Gastroesophageal sphincter (tissue), 4 donors: ENCODE measurements around the gene AATF. TPM values are rescaled to one million over a fixed set of nuclear protein-coding genes. Genes with fewer than 3 reads are reported as not detected.

Experiments used
- ATAC-seq: fragments of 150-250 bp; one replicate; pipeline ENCODE4 v1.9.1; 2016; ENCODE audit warnings: mild to moderate bottlenecking, moderate library complexity
- H3K27ac ChIP-seq, 4 donors: fragments of 200-600 bp; sonication (generic) in 3 of 4; 1 replicate in 3 of 4; 2 replicates in 1 of 4; pipeline ENCODE4 v1.5.1; 2016 to 2019
- H3K27me3 ChIP-seq: fragments of 200-600 bp; sonication (generic); one replicate; pipeline ENCODE4 v1.5.1; 2019
- H3K36me3 ChIP-seq, 2 donors: fragments of 200-600 bp; sonication (generic); one replicate each; pipeline ENCODE4 v1.5.1; 2019; ENCODE audit warnings: control low read depth in 1 of 2
- H3K4me1 ChIP-seq, 3 donors: fragments of 200-600 bp; sonication (generic); 1 replicate in 2 of 3; 2 replicates in 1 of 3; pipeline ENCODE4 v1.5.1; 2016 to 2019; ENCODE audit warnings: control low read depth in 2 of 3
- H3K4me3 ChIP-seq, 2 donors: fragments of 200-600 bp; sonication (generic); one replicate each; pipeline ENCODE4 v1.5.1; 2019; ENCODE audit warnings: mild to moderate bottlenecking in 1 of 2, moderate library complexity in 1 of 2
- H3K9me3 ChIP-seq, 3 donors: fragments of 200-600 bp; sonication (generic); one replicate each; pipeline ENCODE4 v1.5.1; 2017 to 2019; ENCODE audit warnings: control low read depth in 2 of 3
- CTCF ChIP-seq, 4 experiments: fragments of 200-600 bp in 2 of 4; fragments of 450-650 bp in 2 of 4; sonication (generic) in 1 of 4; IDR thresholded peaks; one replicate each; pipeline ENCODE4 v1.5.1; 2017 to 2019; ENCODE audit warnings: antibody characterized with exemption in 4 of 4, mild to moderate bottlenecking in 2 of 4, moderate library complexity in 2 of 4
- EP300 ChIP-seq: sonication (generic); formaldehyde crosslinking; IDR thresholded peaks from one replicate; pipeline ENCODE4 v1.6.1; 2017; ENCODE audit warnings: antibody characterized with exemption, mild to moderate bottlenecking
- POLR2A ChIP-seq, 2 donors: fragments of 450-650 bp; IDR thresholded peaks; one replicate each; pipeline ENCODE4 v1.6.1; 2017; ENCODE audit warnings: antibody characterized with exemption in 2 of 2, mild to moderate bottlenecking in 2 of 2, moderate library complexity in 1 of 2
- POLR2AphosphoS5 ChIP-seq: sonication (generic); formaldehyde crosslinking; IDR thresholded peaks from one replicate; pipeline ENCODE4 v1.6.1; 2017; ENCODE audit warnings: antibody characterized with exemption
- WGBS, 2 donors: methylation state at CpG; one replicate each; pipeline ENCODE4 v1.1.5; 2018; ENCODE audit warnings: low coverage in 1 of 2; 5-methylcytosine and 5-hydroxymethylcytosine counted together
- total RNA-seq, 4 donors: library from RNA; depleted of rRNA; stranded (reverse); fragments of >200 nt; gene quantifications; one replicate each; pipeline ENCODE4 v1.1.0, GENCODE V29; 2016

AATF gene
- total RNA-seq, 4 donors from 2014 or later = 36.1 to 45.1 (median 38.5) TPM

- peaks cover 100% of the 10 kb centered on the region for H3K27me3 ChIP-seq
- H3K4me3 ChIP-seq = no peak overlapping the region
- TF ChIP-seq EP300 (no peak), CTCF (IDR thresholded peaks at IDR 0.05) (no peak), POLR2AphosphoS5 (no peak), POLR2A (IDR thresholded peaks at IDR 0.05) (no peak)
- H3K27ac ChIP-seq = no peak overlapping the region
- H3K9me3 ChIP-seq = no peaks in the 10 kb centered on the region
- WGBS, 2 donors = 0 to 5% methylated on average over 1 to 4 of the region's 25 CpGs
- no peak for ATAC-seq
- no peaks in the 10 kb centered on the region for H3K36me3 ChIP-seq
- H3K4me1 ChIP-seq = peaks cover 0 to 90% (median 59%) of the 10 kb centered on the region in 3 donors
These were observed 10.1 kb upstream of the AATF start for GRCh38 chr17:36938566-36939051.

DNA sequence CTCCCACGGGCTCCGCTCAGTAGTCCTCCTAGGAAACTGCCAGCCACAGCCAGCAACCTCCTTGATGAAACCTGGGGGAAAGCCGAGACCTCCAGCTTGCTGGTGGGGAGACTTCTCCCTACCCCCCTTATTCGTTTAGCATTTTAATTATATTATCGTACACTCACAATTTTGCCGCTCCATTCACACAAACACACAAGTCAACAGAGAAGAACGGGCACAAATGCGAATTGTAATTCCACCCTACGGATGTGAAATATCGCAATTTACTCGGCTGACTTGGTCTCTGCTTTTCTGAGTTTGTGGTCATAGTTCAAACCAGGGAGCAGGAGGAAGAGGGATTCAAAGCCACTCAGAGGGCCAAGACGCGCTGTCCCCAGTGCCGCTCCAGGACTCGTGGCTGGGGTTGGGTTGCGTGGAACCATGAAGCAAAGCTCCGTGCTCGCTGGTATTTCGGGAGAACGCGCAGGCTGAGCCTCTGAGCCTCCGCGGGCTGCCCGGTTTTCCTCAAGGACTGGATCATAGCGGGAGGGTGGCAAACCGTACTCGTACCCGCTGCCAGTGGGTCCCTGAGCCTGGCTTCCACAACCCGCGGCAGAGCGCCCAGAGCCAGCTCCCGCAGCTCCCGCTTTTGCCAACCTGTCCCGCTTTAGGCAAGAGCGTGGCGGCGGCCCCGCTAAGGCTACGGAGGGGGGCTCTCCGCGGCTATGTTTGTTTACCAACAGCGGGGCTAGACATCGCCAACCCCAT, 9.5 kb upstream of the AATF start:
- Histone ChIP-seq H3K4me1 (peaks cover 0 to 83% (median 52%) of the 10 kb centered on the region in 3 donors), H3K27me3 (peaks cover 100% of the 10 kb centered on the region), H3K9me3 (no peaks in the 10 kb centered on the region), H3K27ac (no peak overlapping the region), H3K36me3 (no peaks in the 10 kb centered on the region), H3K4me3 (no peak overlapping the region)
- ATAC-seq = no peak
- TF ChIP-seq POLR2A (IDR thresholded peaks at IDR 0.05) = no peak
- TF ChIP-seq EP300 = no peak
- TF ChIP-seq CTCF (IDR thresholded peaks at IDR 0.05) = no peak
- TF ChIP-seq POLR2AphosphoS5 = no peak
- WGBS, 2 donors = 13 to 20% methylated on average over 1 to 9 of the region's 43 CpGs

DNA sequence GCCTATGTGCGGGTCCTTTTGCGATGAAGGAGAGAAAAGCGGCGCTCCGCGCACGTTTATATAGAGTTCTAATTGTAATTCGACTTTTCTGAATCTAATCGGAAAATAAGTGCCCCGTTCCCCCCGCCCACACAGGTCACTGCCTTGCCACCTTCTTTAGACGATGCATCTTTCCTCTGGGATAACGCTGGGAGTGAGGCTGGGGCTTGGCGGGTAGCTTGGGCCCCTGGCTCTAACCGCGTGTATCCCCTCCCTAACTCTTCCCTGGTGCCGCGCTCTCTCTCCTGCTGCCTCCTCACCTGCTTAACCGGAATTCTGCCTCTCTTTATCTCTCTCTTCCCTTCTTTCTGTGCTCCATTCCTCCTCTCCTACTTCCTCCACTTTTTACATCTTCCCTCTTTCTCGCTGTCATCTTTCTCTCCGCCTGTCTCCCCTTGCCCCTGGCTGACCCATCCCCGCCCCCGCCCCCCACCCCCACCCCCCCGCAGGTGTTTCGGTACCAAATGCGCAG, 8.9 kb upstream of the AATF start:
- TF ChIP-seq POLR2A (IDR thresholded peaks at IDR 0.05) = no peak
- no peak for TF ChIP-seq CTCF (IDR thresholded peaks at IDR 0.05)
- TF ChIP-seq POLR2AphosphoS5 = no peak
- TF ChIP-seq EP300 = no peak
- ATAC-seq = no peak
- Histone ChIP-seq H3K4me3 (no peak overlapping the region), H3K36me3 (no peaks in the 10 kb centered on the region), H3K4me1 (peaks cover 0 to 77% (median 46%) of the 10 kb centered on the region in 3 donors), H3K27ac (no peak overlapping the region), H3K9me3 (no peaks in the 10 kb centered on the region), H3K27me3 (peaks cover 100% of the 10 kb centered on the region)
- WGBS, 2 donors = 8 to 11% methylated on average over 17 to 20 of the region's 26 CpGs

DNA sequence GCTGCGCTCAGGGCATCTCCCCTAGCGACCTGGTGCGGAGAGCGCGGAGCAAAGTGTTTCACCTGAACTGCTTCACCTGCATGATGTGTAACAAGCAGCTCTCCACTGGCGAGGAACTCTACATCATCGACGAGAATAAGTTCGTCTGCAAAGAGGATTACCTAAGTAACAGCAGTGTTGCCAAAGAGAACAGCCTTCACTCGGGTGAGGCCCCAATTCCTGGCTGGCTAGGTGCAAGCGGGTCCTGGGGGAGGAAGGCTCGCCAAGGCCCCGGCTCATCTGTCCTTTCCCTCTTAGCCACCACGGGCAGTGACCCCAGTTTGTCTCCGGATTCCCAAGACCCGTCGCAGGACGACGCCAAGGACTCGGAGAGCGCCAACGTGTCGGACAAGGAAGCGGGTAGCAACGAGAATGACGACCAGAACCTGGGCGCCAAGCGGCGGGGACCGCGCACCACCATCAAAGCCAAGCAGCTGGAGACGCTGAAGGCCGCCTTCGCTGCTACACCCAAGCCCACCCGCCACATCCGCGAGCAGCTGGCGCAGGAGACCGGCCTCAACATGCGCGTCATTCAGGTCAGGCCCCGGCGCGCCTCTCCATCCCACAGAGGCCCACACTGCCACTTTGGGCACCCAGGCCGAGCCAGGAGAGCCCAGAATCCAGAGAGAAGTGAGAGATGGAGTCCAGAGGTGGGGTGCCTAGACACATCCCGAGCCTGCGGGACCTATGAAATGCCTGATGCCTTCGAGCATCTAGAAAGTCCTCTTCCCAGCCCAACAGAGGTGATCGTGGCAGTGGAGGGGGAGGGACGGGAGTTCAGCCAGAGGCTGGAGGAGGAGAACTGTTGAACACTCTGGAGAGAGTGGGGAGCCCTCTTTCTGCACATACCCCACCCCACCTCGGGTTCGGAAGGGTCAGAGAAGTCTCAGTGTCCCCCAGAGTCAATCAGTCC, 8.2 kb upstream of the AATF start:
- H3K4me3 ChIP-seq = no peak overlapping the region
- H3K9me3 ChIP-seq = no peaks in the 10 kb centered on the region
- no peak for TF ChIP-seq EP300
- no peak for TF ChIP-seq POLR2AphosphoS5
- TF ChIP-seq POLR2A (IDR thresholded peaks at IDR 0.05) = no peak
- H3K27ac ChIP-seq = no peak overlapping the region
- ATAC-seq = no peak
- no peaks in the 10 kb centered on the region for H3K36me3 ChIP-seq
- H3K4me1 ChIP-seq = peaks cover 0 to 70% (median 39%) of the 10 kb centered on the region in 3 donors
- WGBS, 2 donors = 10% methylated on average over 8 of the region's 52 CpGs; no CpG with 5 or more reads in 1 of the 2 donors
- H3K27me3 ChIP-seq = peaks cover 100% of the 10 kb centered on the region
